GM12801 (cell line): Measurements from ENCODE around the gene TRIM44.

Source experiments
- CTCF ChIP-seq: IDR thresholded peaks from one replicate; pipeline ENCODE4 v1.5.1; 2011; ENCODE audit warnings: control low read depth; ENCODE audit not compliant: insufficient read length; ENCODE audit errors: extremely low read depth

TRIM44 gene

GRCh38 chr11:35714882-35715627, 52.5 kb downstream of the TRIM44 start:
- no peak for TF ChIP-seq CTCF

- TF ChIP-seq CTCF, result no peak
Observed at GRCh38 chr11:35717043-35717442, 54.5 kb downstream of the TRIM44 start.

DNA sequence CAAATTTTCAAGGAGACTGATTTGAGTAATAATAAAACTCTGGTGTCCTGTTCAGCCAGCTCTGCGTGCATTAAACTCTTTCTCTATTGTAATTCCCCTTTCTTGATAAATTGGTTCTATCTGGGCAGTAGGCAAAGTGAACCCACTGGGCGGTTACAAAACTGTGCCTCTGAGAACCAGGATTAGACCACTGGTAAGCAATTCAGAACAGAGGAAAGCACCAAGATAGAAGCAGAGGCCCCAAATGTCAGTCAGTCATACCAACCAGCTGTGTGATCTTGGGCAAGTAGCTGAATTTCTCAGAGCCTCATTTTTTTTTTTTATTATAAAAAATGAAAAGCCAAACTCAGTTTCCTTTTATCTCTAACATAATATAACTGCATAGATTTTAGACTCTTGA, 54.9 kb downstream of the TRIM44 start:
- TF ChIP-seq CTCF, result no peak

GRCh38 chr11:35721651-35722282, 59.2 kb downstream of the TRIM44 start:
- TF ChIP-seq CTCF, result no peak

DNA sequence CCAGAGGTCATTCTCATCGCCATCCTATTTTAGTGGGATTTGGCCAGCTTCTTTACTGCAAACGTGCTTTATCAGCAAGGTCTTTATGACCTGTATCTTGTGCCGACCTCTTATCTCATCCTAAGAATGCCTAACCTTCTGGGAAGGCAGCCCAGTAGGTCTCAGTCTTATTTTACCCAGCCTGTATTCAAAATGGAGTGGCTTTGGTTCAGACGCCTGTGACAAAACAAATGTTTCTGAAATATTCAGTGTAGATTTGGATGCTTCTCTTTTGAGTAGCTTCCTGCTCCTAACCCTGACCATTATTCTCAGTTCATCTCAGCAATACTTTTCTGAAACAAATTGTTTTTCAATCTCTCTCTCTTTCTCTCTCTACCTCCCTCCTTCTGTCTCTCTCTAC, 60.1 kb downstream of the TRIM44 start:
- TF ChIP-seq CTCF, result no peak

DNA sequence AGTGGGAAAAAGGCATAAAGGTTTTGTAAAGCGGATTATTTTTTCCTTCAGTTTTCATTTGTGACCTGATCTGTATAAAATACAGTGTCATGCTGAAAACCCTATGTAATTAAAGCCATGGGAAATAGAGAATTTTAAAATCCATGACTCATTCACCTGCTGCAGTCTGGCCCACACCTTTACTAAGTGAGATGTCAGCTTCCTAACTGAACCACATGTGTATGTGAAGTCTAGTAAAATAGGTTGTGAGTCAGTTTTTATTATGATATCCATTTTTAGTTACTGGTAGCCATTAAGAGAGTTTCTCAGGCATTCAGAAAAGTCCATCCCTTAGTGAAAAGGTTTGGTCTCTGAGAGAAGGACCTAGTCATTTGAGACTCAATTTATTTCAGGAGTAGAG, 60.9 kb downstream of the TRIM44 start:
- TF ChIP-seq CTCF, result no peak

- TF ChIP-seq CTCF, result no peak
Observed at GRCh38 chr11:35723913-35724312, 61.3 kb downstream of the TRIM44 start.
